VCaP (cell line): ENCODE measurements around the gene PLAAT3.

ENCODE experiments used
- H3K27ac ChIP-seq: fragments of 450-650 bp; 2 replicates; pipeline ENCODE4 v1.5.1; 2017
- TF ChIP-seq, protein P1 (sequence below): fragments of 450-650 bp; conservative IDR thresholded peaks from 2 replicates; pipeline ENCODE4 v1.5.1; 2017; ENCODE audit warnings: mild to moderate bottlenecking, moderate library complexity

The PLAAT3 gene

GRCh38 chr11:63573881-63574855, 40.1 kb downstream of the PLAAT3 start:
- TF ChIP-seq, protein P1, sequence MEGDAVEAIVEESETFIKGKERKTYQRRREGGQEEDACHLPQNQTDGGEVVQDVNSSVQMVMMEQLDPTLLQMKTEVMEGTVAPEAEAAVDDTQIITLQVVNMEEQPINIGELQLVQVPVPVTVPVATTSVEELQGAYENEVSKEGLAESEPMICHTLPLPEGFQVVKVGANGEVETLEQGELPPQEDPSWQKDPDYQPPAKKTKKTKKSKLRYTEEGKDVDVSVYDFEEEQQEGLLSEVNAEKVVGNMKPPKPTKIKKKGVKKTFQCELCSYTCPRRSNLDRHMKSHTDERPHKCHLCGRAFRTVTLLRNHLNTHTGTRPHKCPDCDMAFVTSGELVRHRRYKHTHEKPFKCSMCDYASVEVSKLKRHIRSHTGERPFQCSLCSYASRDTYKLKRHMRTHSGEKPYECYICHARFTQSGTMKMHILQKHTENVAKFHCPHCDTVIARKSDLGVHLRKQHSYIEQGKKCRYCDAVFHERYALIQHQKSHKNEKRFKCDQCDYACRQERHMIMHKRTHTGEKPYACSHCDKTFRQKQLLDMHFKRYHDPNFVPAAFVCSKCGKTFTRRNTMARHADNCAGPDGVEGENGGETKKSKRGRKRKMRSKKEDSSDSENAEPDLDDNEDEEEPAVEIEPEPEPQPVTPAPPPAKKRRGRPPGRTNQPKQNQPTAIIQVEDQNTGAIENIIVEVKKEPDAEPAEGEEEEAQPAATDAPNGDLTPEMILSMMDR, result no peak
- H3K27ac ChIP-seq, result no peak overlapping the region

- TF ChIP-seq, protein P1, result no peak
- H3K27ac ChIP-seq, result no peak overlapping the region
Measured at GRCh38 chr11:63572026-63572688, 42.1 kb downstream of the PLAAT3 start.

- TF ChIP-seq, protein P1, result no peak
- H3K27ac ChIP-seq, result no peak overlapping the region
Measured at GRCh38 chr11:63569570-63569969, 44.7 kb downstream of the PLAAT3 start.

GRCh38 chr11:63567044-63567840, 47.0 kb downstream of the PLAAT3 start:
- TF ChIP-seq, protein P1, result no peak
- peak overlapping the region; percentile 18 for H3K27ac ChIP-seq

GRCh38 chr11:63564784-63565350, 49.4 kb downstream of the PLAAT3 start:
- TF ChIP-seq, protein P1, result 0 out of 2 replicates have a peak, but pooled peaks have one; percentile 6
- H3K27ac ChIP-seq, result no peak overlapping the region

DNA sequence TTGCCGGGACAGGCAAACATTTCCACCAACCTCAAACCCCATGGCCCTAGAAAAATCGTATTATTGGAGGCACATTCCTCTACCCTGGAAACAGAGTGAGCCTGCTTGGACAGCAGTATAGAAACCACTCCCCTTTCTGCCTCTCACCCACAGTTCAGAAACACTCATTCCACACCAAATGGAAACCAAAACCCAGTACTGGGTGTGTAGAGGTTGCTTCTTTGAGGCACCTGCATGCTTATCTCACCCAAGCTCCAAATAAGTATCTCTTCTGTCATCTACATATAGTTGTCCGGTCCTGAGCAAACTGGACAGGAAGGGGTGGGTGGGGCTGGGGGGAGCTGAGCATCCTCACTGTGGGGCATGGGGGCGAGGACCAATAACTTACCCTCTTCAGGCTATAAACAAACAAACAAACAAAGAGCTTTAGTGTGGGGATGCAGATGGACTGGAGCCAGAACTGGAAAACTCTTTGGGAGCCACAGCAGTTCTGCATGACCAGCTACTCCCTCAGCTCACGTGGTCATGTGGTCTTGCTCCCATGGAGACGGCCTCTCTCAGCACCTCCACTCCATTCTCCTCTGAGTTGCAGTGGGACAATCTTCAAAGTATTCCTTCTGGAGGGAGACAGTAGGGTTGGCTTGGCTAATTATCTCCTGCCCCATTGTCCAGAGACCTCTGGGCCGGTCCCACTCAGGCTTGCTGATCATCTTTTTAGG, 50.0 kb downstream of the PLAAT3 start:
- TF ChIP-seq, protein P1, result no peak
- H3K27ac ChIP-seq, result no peak overlapping the region
